ENCODE data around the gene SMIM5.

GRCh38 chr17:75624021-75624420 is 9.2 kb upstream of the SMIM5 start:
- TF ChIP-seq POLR2A (IDR thresholded peaks at IDR 0.05), result no peak
- TF ChIP-seq POLR2AphosphoS5 (IDR thresholded peaks at IDR 0.05), result no peak

Data from gastroesophageal sphincter (tissue), 2 donors.